GM12891 (cell line): ENCODE measurements around the gene RAB5IF.

Experiments used
- POLR2A ChIP-seq: IDR thresholded peaks from 2 replicates; pipeline ENCODE4 v1.6.1; 2011; ENCODE audit warnings: low read depth, low read length, control low read depth
- POLR2AphosphoS5 ChIP-seq: IDR thresholded peaks from 2 replicates; pipeline ENCODE4 v1.6.1; 2011; ENCODE audit warnings: low read depth, low read length, control low read depth
- SPI1 ChIP-seq: IDR thresholded peaks from 2 replicates; pipeline ENCODE4 v1.6.1; 2011; ENCODE audit warnings: low read depth, low read length, control low read depth
- TAF1 ChIP-seq: IDR thresholded peaks from 2 replicates; pipeline ENCODE4 v1.6.1; 2011; ENCODE audit warnings: low read depth, low read length, control low read depth

- TF ChIP-seq POLR2A: no peak
- no peak for TF ChIP-seq TAF1
- no peak for TF ChIP-seq POLR2AphosphoS5
- no peak for TF ChIP-seq SPI1
These were observed 36.6 kb downstream of the RAB5IF start for GRCh38 chr20:36642136-36642535.
